HCT116 (cell line): ENCODE data around the gene CALML4. TPM values are rescaled to one million over a fixed set of nuclear protein-coding genes. Genes with fewer than 3 reads are reported as not detected.

Source experiments
- ATAC-seq: fragments of 200-7000 bp; cut with Tn5 transposase; 2 replicates; pipeline ENCODE4 v1.9.1; 2020; ENCODE audit warnings: mild to moderate bottlenecking, moderate library complexity
- BruUV-seq: library from RNA; stranded (reverse); fragments of 400-500 nt; replicated peaks from 2 replicates; lab custom pipeline; 2021; lab: Mats Ljungman, UMichigan
- CTCF ChIA-PET: fragments of 300-600 bp; sonication (Branson Sonifier 250); formaldehyde crosslinking; loops from one replicate; lab custom pipeline; 2021; ENCODE audit warnings: antibody characterized with exemption; lab: Charles Lee
- POLR2A ChIA-PET: fragments of 300-600, 350-600 bp; sonication (Branson Sonifier 250); formaldehyde crosslinking; loops from one replicate; lab custom pipeline; 2021; ENCODE audit warnings: antibody characterized with exemption; lab: Charles Lee
- RAD21 ChIA-PET, 2 experiments: fragments of 300-600 bp; sonication (Branson Sonifier 250); formaldehyde crosslinking; loops; one replicate each; lab custom pipeline; 2023; ENCODE audit warnings: low total read pairs in 2 of 2; ENCODE audit not compliant: uncharacterized antibody in 2 of 2, unreplicated experiment in 2 of 2, low non-redundant PET in 1 of 2; lab: Charles Lee
- DNase-seq: peaks from one replicate; pipeline ENCODE4 v3.0.0-alpha.2; 2010; ENCODE audit warnings: low read depth, low spot score
- H2AFZ ChIP-seq: fragments of 200-600 bp; shearing (Covaris generic), sonication (generic); 2 replicates; pipeline ENCODE4 v1.6.1; 2017; ENCODE audit warnings: low read depth, mixed run types, mixed read lengths, antibody characterized with exemption, low read length; ENCODE audit not compliant: poor library complexity, severe bottlenecking
- H3K27ac ChIP-seq: 2 replicates; pipeline ENCODE4 v1.5.1; 2012; ENCODE audit warnings: low read depth, low read length
- H3K27me3 ChIP-seq: fragments of 200-600 bp; sonication (generic); 2 replicates; pipeline ENCODE4 v1.6.1; 2016; ENCODE audit warnings: mixed run types, low read length, mixed read lengths; ENCODE audit not compliant: insufficient read depth
- H3K36me3 ChIP-seq, 2 experiments: fragments of 200-500 bp in 1 of 2; fragments of 200-600 bp in 1 of 2; sonication (Bioruptor generic) in 1 of 2; sonication (generic) in 1 of 2; 2 replicates each; pipeline versions ENCODE4 v1.5.1 to v1.6.1; 2014 to 2016; ENCODE audit warnings: low read length in 2 of 2, inconsistent platforms in 1 of 2, mixed read lengths in 1 of 2, mixed run types in 1 of 2; ENCODE audit not compliant: insufficient read depth in 2 of 2, control insufficient read depth in 1 of 2
- H3K4me1 ChIP-seq, 2 experiments: fragments of 200-600 bp in 1 of 2; sonication (generic) in 1 of 2; 2 replicates each; pipeline versions ENCODE4 v1.5.1 to v1.6.1; 2012 to 2017; ENCODE audit warnings: low read length in 2 of 2, inconsistent platforms in 1 of 2, mild to moderate bottlenecking in 1 of 2, mixed read lengths in 1 of 2, mixed run types in 1 of 2, moderate library complexity in 1 of 2; ENCODE audit not compliant: insufficient read depth in 2 of 2, control insufficient read depth in 1 of 2
- H3K4me2 ChIP-seq: fragments of 200-600 bp; sonication (generic); 2 replicates; pipeline ENCODE4 v1.6.1; 2017; ENCODE audit warnings: mixed run types, low read length, mixed read lengths
- H3K4me3 ChIP-seq, 2 experiments: fragments of 200-600 bp in 1 of 2; sonication (generic) in 1 of 2; replicated peaks in 1 of 2; 2 replicates each; pipeline ENCODE4 v1.5.1; 2011 to 2016; ENCODE audit warnings: low read length in 2 of 2, control low read depth in 1 of 2, low read depth in 1 of 2, mild to moderate bottlenecking in 1 of 2, mixed read lengths in 1 of 2, mixed run types in 1 of 2
- H3K79me2 ChIP-seq: fragments of 200-600 bp; sonication (generic); 2 replicates; pipeline ENCODE4 v1.6.1; 2017; ENCODE audit warnings: mild to moderate bottlenecking, mixed run types, low read length, moderate library complexity, mixed read lengths; ENCODE audit not compliant: insufficient read depth
- H3K9ac ChIP-seq: fragments of 200-600 bp; sonication (generic); 2 replicates; pipeline ENCODE4 v1.6.1; 2016; ENCODE audit warnings: low read length, mixed read lengths
- H3K9me2 ChIP-seq: fragments of 200-600 bp; sonication (generic), shearing (Covaris generic); 2 replicates; pipeline ENCODE4 v1.6.1; 2017; ENCODE audit warnings: mixed run types, mild to moderate bottlenecking, moderate library complexity; ENCODE audit not compliant: insufficient read depth
- H3K9me3 ChIP-seq, 2 experiments: fragments of 200-500 bp in 1 of 2; fragments of 200-600 bp in 1 of 2; sonication (Bioruptor generic) in 1 of 2; sonication (generic) in 1 of 2; 2 replicates each; pipeline ENCODE4 v1.6.1; 2014 to 2017; ENCODE audit warnings: low read length in 2 of 2, mixed read lengths in 2 of 2, inconsistent platforms in 1 of 2, low read depth in 1 of 2, mild to moderate bottlenecking in 1 of 2, mixed run types in 1 of 2, moderate library complexity in 1 of 2; ENCODE audit not compliant: control insufficient read depth in 1 of 2, insufficient read depth in 1 of 2
- H4K20me1 ChIP-seq: fragments of 200-600 bp; sonication (generic), shearing (Covaris generic); 2 replicates; pipeline ENCODE4 v1.6.1; 2017; ENCODE audit warnings: mixed run types, mild to moderate bottlenecking, moderate library complexity; ENCODE audit not compliant: insufficient read depth
- ATF3 ChIP-seq: IDR thresholded peaks from 2 replicates; pipeline ENCODE4 v1.6.1; 2012
- CEBPB ChIP-seq: IDR thresholded peaks from 2 replicates; pipeline ENCODE4 v1.6.1; 2012; ENCODE audit warnings: low read depth
- CTCF ChIP-seq, 3 experiments: fragments of 200-600 bp in 1 of 3; sonication (generic) in 1 of 3; IDR thresholded peaks in 2 of 3; conservative IDR thresholded peaks in 1 of 3; 2 replicates each; pipeline ENCODE4 v1.5.1; 2012 to 2017; ENCODE audit warnings: low read depth in 2 of 3, low read length in 2 of 3, antibody characterized with exemption in 1 of 3, borderline replicate concordance in 1 of 3, control low read depth in 1 of 3, mild to moderate bottlenecking in 1 of 3, mixed read lengths in 1 of 3, mixed run types in 1 of 3, moderate library complexity in 1 of 3; ENCODE audit not compliant: insufficient read depth in 1 of 3
- ELF1 ChIP-seq: IDR thresholded peaks from 2 replicates; pipeline ENCODE4 v1.6.1; 2012; ENCODE audit warnings: low read depth, borderline replicate concordance
- EZH2 ChIP-seq: fragments of 200-600 bp; sonication (generic); IDR thresholded peaks from 2 replicates; pipeline ENCODE4 v1.6.1; 2017; ENCODE audit warnings: antibody characterized with exemption, mixed run types
- EZH2phosphoT487 ChIP-seq: fragments of 200-600 bp; IDR thresholded peaks from 2 replicates; pipeline ENCODE4 v1.6.1; 2018; ENCODE audit warnings: antibody characterized with exemption, borderline replicate concordance
- FOSL1 ChIP-seq: IDR thresholded peaks from 2 replicates; pipeline ENCODE4 v1.6.1; 2012; ENCODE audit warnings: low read depth
- MAX ChIP-seq: IDR thresholded peaks from 2 replicates; pipeline ENCODE4 v1.6.1; 2012
- POLR2A ChIP-seq: IDR thresholded peaks from 2 replicates; pipeline ENCODE4 v1.7.0; 2011; ENCODE audit warnings: borderline replicate concordance; ENCODE audit not compliant: insufficient read depth, insufficient read length; ENCODE audit errors: extremely low read depth
- RAD21 ChIP-seq: IDR thresholded peaks from 2 replicates; pipeline ENCODE4 v1.6.1; 2012; ENCODE audit warnings: low read depth, mild to moderate bottlenecking
- REST ChIP-seq: IDR thresholded peaks from 2 replicates; pipeline ENCODE4 v1.6.1; 2012; ENCODE audit warnings: low read depth
- SIN3A ChIP-seq: IDR thresholded peaks from 2 replicates; pipeline ENCODE4 v1.6.1; 2012; ENCODE audit warnings: low read depth
- ZBTB33 ChIP-seq: IDR thresholded peaks from 2 replicates; pipeline ENCODE4 v1.6.1; 2011; ENCODE audit warnings: mild to moderate bottlenecking, low read length, moderate library complexity; ENCODE audit not compliant: insufficient replicate concordance; ENCODE audit errors: extremely low read depth
- ZFX ChIP-seq: fragments of 450-650 bp; IDR thresholded peaks from 2 replicates; pipeline ENCODE4 v1.6.1; 2017
- intact Hi-C: fragments of 100-400 bp; cut with micrococcal nuclease; formaldehyde crosslinking; loops from 2 replicates; pipeline ENCODE4 v1.10.0; 2022
- total RNA-seq: library from RNA; stranded (reverse); gene quantifications from one replicate; pipeline ENCODE4 v1.2.1, GENCODE V29; 2021; ENCODE audit not compliant: unreplicated experiment

Gene CALML4
- total RNA-seq, 1 experiment from 2014 or later: 8.5 TPM

- H3K4me2 ChIP-seq: no peak overlapping the region
- H3K9me2 ChIP-seq: no peaks in the 10 kb centered on the region
- no peak for ATAC-seq
- H3K4me3 ChIP-seq: no peak overlapping the region
- POLR2A ChIA-PET: no interaction called here
- peaks cover 3% of the 10 kb centered on the region in 2 experiments; a peak in 1 of 4 replicates for H3K36me3 ChIP-seq
- no peaks in the 10 kb centered on the region for H3K9me3 ChIP-seq
- no TSS peak for BruUV-seq
- H3K27ac ChIP-seq: no peak overlapping the region
- H2AFZ ChIP-seq: no peak overlapping the region
- DNase-seq: no peak
- no peaks in the 10 kb centered on the region for H3K79me2 ChIP-seq
- no peaks in the 10 kb centered on the region for H3K27me3 ChIP-seq
- intact Hi-C loops: no loop called here
- H3K9ac ChIP-seq: no peak overlapping the region
- TF ChIP-seq CEBPB: no peak
- no peak for TF ChIP-seq CTCF (IDR thresholded peaks at IDR 0.05 in 2 of 3, conservative IDR thresholded peaks at IDR 0.05 in 1 of 3; ENCODE audit: borderline replicate concordance in 1 of 3, insufficient read depth in 1 of 3, low read depth in 2 of 3, low read length in 2 of 3)
- TF ChIP-seq EZH2: no peak
- no peak for TF ChIP-seq ELF1
- TF ChIP-seq RAD21: no peak
- no peak for TF ChIP-seq EZH2phosphoT487
- no peak for TF ChIP-seq MAX
- TF ChIP-seq POLR2A: no peak
- H4K20me1 ChIP-seq: no peaks in the 10 kb centered on the region
- CTCF ChIA-PET: no interaction called here
- RAD21 ChIA-PET: no interaction called here
- no peaks in the 10 kb centered on the region for H3K4me1 ChIP-seq
Observed at GRCh38 chr15:68148039-68148438, 57.1 kb downstream of the CALML4 start.

- POLR2A ChIA-PET: no interaction called here
- no TSS peak for BruUV-seq
- intact Hi-C loops: no loop called here
- DNase-seq: no peak
- CTCF ChIA-PET: interaction anchor here (1.5 kb wide), 1 partner anchor 9 kb away, joined by 7 read pairs; no protein-coding TSS in a partner anchor
- Histone ChIP-seq H3K9me3 (no peaks in the 10 kb centered on the region), H3K9ac (no peak overlapping the region), H3K36me3 (peaks cover 3% of the 10 kb centered on the region in 2 experiments; a peak in 1 of 4 replicates), H3K9me2 (no peaks in the 10 kb centered on the region), H3K4me3 (no peak overlapping the region), H4K20me1 (no peaks in the 10 kb centered on the region), H3K27ac (no peak overlapping the region), H3K4me1 (no peaks in the 10 kb centered on the region), H3K79me2 (no peaks in the 10 kb centered on the region), H2AFZ (no peak overlapping the region), H3K27me3 (no peaks in the 10 kb centered on the region), H3K4me2 (no peak overlapping the region)
- RAD21 ChIA-PET: no interaction called here
- no peak for ATAC-seq
- TF ChIP-seq ATF3: no peak
- TF ChIP-seq SIN3A: no peak
- TF ChIP-seq ZFX: no peak
- no peak for TF ChIP-seq REST
- no peak for TF ChIP-seq RAD21
- no peak for TF ChIP-seq ZBTB33
- TF ChIP-seq FOSL1: no peak
Observed at GRCh38 chr15:68145706-68146105, 59.4 kb downstream of the CALML4 start.
